GM19238 (cell line): ENCODE data around the gene CFAP206.
A peak's percentile ranks its signal among the peaks of the same experiment; 100 is the strongest.

ENCODE experiments used
- DNase-seq: peaks from one replicate; pipeline ENCODE4 v3.0.0; 2011; ENCODE audit warnings: low spot score; ENCODE audit not compliant: insufficient read length

Gene CFAP206, protein sequence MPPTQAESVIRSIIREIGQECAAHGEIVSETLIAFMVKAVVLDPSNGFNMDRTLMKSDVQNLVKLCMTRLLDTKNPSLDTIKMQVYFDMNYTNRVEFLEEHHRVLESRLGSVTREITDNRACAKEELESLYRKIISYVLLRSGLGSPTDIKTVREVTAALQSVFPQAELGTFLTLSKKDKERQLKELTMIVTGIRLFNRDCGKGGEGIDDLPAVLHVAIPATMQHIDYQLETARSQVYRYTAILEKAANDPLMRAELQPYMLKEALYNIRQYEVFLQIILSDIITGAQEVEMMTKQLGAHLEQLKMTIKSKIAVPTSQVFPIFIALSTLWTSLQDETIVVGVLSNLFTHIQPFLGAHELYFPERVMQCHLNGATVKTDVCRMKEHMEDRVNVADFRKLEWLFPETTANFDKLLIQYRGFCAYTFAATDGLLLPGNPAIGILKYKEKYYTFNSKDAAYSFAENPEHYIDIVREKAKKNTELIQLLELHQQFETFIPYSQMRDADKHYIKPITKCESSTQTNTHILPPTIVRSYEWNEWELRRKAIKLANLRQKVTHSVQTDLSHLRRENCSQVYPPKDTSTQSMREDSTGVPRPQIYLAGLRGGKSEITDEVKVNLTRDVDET

DNA sequence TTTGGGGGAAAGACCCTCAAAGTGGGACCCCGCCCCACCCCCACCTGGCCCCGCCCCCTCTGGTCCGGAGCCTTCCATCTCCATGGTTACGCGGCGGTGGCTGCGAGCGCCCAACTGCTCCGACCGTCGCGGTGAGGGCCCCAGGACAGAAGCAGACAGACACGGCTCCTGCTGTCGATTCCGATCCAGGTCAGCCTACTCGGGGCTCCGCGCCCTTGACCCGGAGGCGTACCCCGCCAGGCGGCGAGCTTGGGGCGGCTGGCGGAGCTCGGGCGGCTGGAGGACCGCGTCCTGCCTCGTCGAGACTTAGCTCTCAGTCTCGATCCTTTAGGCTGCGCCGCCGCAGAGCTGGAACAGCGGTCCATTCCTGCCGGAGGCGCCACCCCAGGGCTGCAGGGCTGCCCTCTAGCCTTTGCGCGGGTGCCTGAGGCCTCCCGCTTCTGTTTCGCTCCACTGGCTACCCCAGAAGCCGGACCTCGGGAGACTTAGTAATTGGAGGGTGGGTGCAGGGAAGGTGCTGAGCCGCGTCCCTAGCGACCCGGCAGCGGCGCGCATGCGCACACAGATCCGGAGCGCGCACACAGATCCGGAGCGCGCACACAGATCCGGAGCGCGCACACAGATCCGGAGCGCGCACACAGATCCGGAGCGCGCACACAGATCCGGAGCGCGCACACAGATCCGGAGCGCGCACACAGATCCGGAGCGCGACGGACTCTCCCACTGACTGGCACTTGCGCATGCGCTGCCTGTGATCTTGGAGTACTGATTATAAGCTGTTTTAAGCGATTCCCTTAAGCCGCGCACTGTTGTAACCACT is at the start of gene CFAP206:
TSS of gene CFAP206 (plus strand) at position 72 of the 820 bp plus-strand sequence. CDS start 1,868 bp downstream, outside the sequence.
- peak; percentile 68 for DNase-seq

DNA sequence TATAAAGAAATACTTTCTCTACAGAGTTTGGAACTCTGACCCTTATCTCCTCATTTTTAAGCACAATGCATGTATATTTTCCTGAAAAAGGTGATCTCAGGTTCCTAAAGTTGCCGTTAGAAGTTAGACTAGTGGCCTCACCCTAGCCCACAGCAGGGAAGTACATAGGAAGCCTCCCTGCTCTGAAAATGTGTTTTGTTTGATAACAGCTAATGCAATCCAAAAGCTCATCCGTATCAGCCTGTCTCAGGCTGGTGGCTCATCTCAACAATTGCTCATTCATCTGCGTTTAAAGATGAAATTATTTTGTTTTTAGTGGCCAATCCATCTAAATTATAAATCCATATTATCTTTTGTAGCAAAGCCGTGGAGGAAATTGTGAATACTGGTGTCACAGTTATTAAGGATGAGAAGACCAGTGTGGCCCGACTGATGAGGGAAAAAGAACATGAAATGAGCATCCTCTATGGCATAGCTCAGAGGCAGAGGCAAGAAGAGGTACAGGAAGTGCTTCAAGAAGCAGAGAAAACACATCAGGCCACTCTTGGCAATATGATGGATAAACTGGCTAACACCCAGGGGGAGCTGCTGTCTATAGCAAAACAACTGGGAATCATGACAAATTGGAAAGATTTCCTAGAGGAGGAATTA is 43.0 kb upstream of the CFAP206 start:
- no peak for DNase-seq

DNA sequence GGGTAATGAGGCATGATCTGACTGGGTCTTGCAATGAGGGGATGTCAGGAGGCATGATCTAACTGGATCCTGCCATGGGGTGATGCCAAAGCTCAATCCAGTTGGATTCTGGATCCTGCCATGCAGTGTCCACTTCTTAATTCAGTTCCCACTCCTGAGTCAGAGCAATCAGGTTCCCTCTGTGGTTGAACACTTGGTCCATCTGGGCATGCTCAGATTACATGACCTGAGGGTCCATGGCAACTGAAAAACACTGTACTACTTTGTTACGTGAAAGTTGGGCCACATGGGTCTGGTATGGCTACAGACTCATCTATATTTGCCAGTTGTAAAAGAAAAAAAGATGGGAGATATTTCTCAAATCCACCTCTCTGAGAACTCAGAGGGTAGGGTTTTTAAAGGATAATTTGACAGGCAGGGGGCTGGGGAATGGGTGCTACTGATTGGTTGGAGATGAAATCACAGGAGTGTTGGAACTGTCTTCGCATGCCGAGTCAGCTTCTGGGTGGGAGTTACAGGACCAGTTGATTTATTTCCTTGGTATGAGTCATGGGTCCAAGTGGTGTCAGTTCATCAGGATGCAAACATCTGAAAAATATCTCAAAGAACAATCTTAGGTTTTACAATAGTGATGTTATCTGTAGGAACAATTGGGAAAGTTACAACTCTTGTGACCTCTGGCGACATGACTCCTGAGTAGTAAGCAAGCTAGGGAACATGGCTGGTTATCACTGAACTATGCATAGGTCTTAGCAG is 41.5 kb upstream of the CFAP206 start:
- DNase-seq, result no peak

DNA sequence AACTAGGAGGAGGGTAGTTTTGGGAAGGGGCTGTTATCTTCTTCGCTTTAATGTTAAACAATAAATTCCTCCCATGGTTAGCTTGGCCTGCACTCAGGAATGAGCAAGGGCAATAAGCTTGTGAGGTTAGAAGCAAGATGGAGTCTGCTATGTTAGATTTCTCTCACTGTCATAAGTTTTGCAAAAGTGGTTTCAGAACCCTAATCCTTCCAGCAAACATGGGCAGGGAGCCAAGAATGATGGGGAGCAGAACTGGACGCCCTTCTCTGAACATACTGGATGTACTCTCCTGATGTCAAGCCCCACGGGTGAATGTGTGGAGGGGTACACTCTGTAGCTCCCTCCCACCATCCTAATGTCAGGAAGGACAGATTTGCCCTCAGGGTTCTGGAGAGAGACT is 40.9 kb upstream of the CFAP206 start:
- DNase-seq, result no peak

DNA sequence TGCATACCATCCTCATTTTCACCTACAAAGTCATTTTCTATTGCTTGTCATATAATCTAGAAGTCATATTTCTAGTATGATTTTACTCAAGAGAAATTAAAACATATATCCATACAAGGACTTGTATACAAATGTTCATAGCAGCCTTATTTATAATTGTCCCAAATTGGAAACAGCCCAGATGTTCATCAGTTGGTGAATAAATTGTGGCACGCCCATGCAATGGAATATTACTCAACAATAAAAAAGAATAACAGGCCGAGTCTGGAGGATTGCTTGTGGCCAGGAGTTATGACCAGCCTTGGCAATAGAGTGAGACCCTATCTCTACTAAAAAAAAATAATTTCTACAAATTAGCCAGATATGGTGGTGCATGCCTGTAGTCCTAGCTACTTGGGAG is 34.4 kb upstream of the CFAP206 start:
- no peak for DNase-seq

DNA sequence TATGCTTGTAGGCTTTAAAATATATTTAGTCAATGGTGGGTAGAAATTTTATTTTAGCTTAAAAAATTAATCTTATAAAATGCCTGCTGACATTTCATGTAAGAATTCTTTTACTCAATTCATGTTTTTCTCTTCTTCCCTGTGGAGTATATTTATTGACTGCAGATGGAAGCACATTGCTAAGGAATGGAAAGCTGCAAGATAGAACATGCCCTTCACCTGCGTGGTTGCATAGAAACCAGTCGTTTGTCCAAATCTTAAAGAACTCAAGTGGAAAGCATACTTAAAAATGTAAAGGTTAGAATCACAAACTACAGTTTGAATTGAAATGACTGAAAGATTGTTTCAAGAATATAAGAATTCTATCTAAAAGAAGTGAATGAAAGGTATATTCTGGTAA is 32.5 kb upstream of the CFAP206 start:
- no peak for DNase-seq

DNA sequence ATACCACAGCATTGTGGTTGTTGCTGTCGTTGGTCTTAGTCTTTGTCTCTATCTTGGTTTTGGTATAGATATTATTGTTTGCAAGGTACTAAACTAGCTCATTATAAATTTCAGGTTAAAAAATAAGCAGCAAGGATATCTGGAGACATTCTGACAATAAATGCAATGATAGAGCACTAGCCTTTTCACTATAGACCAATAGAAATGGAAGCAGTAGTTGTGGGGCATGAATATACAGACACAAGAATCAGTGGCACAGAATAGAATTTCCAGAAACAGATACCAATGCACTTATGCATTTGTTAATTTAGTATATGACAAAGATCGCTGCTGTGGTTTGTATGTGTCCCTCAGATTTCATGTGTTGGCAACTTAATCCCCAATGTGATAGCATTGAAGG is 31.1 kb upstream of the CFAP206 start:
- DNase-seq, result no peak

DNA sequence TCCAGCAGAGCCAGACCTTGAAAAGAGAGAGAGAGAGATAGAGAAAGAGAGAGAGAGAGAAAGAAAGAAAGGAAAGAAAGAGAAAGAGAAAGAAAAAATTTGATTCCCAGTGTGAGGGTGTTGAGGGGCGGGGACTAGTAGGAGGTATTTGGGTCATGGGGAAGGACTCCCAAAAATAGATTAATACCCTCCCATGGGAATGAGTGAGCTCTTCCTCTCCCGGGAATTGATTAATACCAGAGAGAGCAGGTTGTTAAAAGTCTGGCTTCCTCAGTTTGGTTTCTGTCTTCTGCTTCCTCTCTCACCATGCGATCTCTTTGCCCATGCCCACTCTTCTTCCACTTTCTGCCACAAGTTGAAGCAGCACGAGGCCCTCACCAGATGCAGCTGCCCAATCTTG is 28.8 kb upstream of the CFAP206 start:
- no peak for DNase-seq

DNA sequence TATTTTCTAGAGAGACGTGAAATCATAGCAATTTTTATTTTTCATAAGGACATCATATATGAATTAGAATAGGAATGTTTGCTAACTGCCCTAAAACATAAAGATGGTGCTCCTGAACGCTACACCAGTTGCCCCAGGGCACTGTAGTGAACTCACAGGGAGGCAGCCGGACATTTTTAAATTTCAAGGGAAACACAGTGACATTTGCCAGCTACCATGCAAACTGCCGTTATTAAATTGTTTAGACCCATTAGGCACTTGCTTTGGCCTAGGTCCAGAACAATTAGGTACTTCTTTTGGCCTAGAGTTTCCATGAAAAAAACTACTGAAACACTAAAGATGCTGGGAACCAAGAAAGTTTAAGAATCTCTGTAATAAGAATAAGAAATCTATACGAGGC is 24.9 kb upstream of the CFAP206 start:
- no peak for DNase-seq

DNA sequence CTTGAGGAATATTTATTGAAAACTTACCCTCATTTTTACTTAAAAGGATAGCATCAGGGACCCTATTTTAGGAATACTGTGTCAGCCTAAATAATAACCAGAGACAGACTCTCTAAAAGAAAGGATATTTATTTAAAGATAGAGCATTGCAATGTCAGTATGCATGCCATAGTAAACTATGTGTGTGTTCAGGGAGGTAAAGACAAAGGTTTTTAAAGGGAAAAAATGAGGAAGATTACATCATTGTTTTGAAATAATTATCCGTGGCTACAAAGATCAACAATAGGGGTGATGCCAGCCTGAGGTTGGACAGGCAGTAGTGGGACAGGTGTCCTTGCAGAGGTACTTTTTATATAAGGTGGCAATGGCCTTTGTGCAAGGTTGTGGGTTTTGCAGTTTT is 23.7 kb upstream of the CFAP206 start:
- DNase-seq, result no peak

DNA sequence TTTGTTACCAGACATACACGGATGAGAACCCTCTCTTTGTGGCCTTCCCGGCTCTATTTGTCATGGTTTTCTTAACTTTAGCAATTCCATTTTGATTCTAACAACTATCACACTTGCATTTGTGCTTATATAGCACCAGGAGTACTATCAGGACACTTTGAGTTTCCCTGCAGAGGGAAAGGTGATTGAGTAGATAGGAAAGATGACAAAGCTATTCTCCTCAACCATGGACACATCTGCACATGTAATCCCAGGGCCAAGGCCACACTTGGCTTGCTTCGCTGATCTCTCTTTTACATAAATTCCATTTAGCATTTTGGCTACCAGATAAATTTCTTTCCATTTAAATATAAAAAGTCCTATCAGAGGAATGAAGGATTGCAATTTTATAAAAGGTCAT is 23.3 kb upstream of the CFAP206 start:
- DNase-seq, result no peak

DNA sequence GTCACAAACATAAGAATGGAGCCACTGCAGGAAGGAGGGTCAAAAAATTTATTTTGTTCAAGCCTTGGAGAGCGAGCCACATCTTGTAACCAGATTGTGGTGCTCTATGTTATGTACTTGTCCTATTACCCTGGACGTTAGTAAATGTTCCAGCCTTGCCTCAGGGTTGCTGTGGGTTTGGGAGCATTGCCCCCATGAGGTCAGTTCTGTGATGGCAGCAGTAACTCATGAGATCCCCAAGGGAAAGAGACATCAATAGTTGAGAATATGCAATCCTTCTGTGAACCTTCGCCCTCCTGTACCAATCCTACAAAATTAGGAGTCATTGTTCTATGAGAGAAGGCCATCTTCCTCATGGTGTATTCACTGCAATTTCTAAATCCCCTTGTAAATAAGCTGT is 16.4 kb upstream of the CFAP206 start:
- DNase-seq, result no peak

DNA sequence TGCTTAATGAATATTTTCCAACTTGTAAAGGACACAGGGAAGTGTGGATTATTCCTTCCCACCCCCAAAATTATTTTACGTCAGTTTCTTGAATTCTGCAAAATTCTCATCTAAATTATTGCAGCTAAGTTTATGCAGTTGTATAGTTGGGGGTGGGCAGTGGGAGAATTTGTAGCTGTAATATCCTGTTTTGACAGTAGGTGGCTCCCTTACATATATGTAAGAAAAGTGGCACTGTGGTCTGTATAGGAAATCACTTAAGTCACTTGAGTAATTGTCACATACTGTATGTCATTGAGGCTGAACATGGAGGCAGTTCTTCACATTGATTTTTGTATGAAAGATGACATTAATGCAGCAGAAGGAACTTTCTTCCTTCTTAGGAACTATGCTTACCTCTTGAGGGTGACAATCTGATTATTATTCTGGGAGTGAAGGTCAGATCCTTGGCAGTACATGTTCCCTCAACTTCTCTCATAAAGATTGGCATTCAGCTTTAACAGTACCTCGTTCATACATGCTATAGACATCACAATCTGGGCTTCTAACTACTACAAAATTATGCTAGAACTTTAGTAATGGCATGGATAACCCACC is 14.6 kb upstream of the CFAP206 start:
- no peak for DNase-seq

DNA sequence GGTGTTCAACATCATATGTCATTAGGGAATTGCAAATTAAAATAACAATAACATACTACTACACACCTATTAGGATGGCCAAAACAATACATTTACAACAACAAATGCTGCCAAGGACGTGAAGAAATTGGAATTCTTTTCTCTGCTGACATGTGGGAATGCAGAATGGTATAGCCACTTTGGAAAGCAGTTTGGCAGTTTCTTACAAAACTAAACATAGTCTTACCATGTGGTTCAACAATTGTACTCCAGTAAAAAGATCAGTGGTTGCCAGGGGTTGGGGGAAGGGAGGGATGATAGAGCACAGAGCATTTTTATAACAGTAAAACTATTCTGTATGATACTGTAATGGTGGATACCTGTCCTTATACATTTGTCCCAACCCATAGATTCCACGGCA is 12.3 kb upstream of the CFAP206 start:
- DNase-seq, result no peak

DNA sequence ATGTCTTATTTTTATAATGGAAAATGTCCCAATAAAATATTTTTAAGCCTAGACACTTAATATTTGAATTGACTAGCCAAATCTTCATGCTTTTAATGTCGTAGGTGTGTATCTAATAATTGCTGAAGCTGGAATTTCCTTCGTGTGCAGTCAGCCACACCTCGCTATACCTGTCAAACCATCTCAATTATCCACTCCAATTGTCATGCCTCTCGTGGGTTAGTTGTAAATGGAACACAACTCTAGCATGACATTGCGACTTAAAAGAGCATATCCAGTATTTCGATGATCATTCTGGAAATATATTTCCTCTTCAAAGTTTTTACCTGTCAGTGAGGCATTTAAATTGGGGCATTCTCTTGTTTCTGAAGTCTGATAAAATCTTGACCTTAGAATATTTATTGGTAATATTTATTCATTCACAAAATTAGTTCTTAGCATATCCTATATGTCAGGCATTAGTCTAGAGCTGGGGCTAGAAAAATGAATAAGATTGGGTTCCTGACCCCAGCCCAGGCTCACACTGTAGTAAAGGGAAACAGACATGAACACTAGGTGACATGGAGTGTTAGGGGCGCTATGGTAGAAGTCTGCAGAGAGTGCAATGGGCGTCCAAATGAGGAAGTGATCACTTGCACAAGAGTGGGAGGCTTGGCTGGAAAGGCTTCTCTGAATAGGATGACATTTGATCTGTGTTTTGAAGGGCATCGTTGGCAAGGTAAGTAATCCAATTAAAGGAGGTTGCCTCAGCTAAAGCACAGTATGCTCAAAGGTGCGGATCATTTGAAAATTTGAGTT is 11.0 kb upstream of the CFAP206 start:
- no peak for DNase-seq

DNA sequence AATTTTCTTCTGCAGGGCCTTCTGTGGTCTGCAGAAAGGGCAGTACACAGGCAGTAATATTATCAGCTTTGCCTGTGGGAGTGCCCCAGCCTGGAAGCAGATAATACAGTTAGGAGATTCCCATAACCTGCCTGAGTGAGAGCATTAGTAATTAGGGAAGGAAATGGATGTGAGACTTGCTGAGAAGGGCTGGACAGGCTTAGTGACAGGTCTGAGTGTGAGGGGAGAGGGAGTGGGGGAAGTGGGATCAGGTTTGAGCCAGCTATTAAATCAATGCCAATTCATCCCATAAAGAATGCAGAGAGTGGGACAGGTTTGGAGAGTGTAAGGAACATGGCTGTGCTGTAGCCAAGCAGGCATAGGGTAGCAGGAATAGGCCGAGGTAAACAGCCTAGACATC is 10.1 kb upstream of the CFAP206 start:
- no peak for DNase-seq

DNA sequence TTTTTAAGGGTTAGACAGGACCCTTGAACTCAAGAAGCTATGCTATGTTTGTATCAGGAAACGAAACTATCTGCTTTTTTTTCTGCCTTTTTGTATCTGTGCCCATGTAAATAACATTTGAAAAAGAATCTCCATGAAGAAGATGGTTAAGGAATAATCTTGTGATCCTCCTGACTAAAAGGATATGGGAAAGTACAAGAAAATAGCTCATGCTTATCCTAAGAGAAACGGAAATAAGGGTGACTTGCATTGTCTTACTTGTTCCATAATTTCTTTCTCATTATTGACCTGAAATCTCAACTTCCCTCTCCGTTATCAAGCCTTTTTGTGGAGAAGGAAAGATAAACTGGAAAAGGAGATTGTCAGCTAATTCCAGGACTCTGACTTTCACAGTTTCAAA is 5.9 kb upstream of the CFAP206 start:
- no peak for DNase-seq

DNA sequence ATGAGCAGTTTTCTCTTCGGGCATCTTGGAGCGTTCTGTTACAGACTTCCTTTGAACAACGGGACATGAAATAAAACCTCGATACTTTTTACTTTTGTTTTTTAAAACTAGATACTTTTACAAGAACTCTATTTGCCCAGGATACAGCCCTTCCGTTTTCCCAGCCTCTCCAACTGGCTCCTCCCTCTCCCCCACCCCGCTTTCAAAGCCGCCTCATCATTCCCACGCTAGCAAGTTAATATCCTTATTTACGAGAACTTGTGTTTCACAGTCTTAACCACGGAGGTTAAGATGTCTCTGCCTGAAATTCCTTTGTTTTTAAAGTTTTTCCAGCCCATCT is 241 bp upstream of the CFAP206 start:
- DNase-seq, result no peak

DNA sequence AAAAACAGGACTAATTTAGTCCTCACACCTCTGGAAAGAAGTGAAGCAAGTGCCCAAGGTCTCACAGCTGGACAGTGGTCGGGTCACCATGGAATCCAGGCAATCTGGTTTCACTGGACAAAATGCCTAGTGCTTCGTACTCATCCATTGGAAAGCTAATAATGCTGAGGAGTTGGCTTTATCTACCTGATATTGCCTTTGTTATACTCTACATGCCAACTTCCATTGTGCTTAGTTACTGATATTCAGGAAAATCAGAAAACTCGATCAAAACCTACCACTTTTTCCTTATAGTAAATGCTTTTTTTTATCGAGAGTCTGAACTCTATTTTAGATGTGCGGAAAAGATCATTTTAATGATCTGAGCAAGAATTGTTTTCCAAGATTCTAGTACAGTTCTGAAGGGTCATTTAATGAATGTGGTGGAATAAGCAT is 966 bp downstream of the CFAP206 start:
- no peak for DNase-seq

DNA sequence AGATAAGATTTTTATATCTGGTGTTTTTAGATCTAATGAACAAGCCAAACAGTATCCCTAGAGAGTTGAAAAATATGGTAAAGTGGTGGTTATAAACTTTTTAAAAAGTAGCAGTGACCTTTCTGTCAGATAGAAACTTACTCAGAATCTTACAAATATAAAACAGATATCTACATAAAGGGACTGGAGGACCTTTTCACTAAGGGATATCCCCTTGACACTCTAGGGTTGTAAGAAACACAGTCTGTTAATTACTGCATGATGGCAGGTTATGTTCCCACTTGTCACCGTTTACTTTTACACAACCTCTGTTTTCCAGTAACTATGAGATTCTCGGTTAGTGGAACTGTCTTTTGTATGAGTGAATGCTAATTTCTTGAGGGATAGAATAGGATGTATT is 11.5 kb downstream of the CFAP206 start:
- no peak for DNase-seq
